Mesenchymal stem cell (in vitro differentiated cells and primary cell): ENCODE measurements around the gene TNFSF18.

Source experiments
- DNase-seq: peaks from one replicate; pipeline ENCODE4 v3.0.0-alpha.2; 2013
- H2AFZ ChIP-seq: one replicate; pipeline ENCODE4 v1.6.1; 2013; ENCODE audit warnings: low read depth, mild to moderate bottlenecking, control low read depth, inconsistent platforms, low read length, moderate library complexity
- H2AK5ac ChIP-seq: 2 replicates; pipeline ENCODE4 v1.6.1; 2013; ENCODE audit warnings: low read length, moderate library complexity, mild to moderate bottlenecking, inconsistent platforms; ENCODE audit not compliant: severe bottlenecking
- H2BK120ac ChIP-seq: one replicate; pipeline ENCODE4 v1.6.1; 2013; ENCODE audit warnings: low read depth, mild to moderate bottlenecking, inconsistent platforms, low read length, moderate library complexity
- H2BK12ac ChIP-seq, 2 experiments: one replicate each; pipeline ENCODE4 v1.6.1; 2013; ENCODE audit warnings: inconsistent platforms in 2 of 2, low read length in 2 of 2, mild to moderate bottlenecking in 2 of 2, moderate library complexity in 2 of 2, control low read depth in 1 of 2
- H2BK15ac ChIP-seq: one replicate; pipeline ENCODE4 v1.6.1; 2013; ENCODE audit warnings: mild to moderate bottlenecking, low read depth, inconsistent platforms; ENCODE audit not compliant: poor library complexity, severe bottlenecking
- H2BK5ac ChIP-seq: 2 replicates; pipeline ENCODE4 v1.6.1; 2013; ENCODE audit warnings: low read depth, mild to moderate bottlenecking, low read length, control low read depth, inconsistent platforms; ENCODE audit not compliant: poor library complexity, severe bottlenecking
- H3K14ac ChIP-seq, 2 experiments: one replicate each; pipeline ENCODE4 v1.6.1; 2013; ENCODE audit warnings: inconsistent platforms in 2 of 2, low read length in 2 of 2, control low read depth in 1 of 2, mild to moderate bottlenecking in 1 of 2, moderate library complexity in 1 of 2
- H3K18ac ChIP-seq, 2 experiments: one replicate each; pipeline ENCODE4 v1.6.1; 2013; ENCODE audit warnings: inconsistent platforms in 2 of 2, low read length in 2 of 2, control low read depth in 1 of 2, low read depth in 1 of 2, mild to moderate bottlenecking in 1 of 2
- H3K23ac ChIP-seq, 2 experiments: one replicate each; pipeline ENCODE4 v1.6.1; 2013; ENCODE audit warnings: inconsistent platforms in 2 of 2, low read length in 2 of 2, mild to moderate bottlenecking in 2 of 2, moderate library complexity in 2 of 2, control low read depth in 1 of 2
- H3K27ac ChIP-seq: 2 replicates; pipeline ENCODE4 v1.5.1; 2013; ENCODE audit warnings: mild to moderate bottlenecking, moderate library complexity, low read length, control low read depth, inconsistent platforms; ENCODE audit not compliant: poor library complexity, severe bottlenecking
- H3K27me3 ChIP-seq, 2 experiments: 2 replicates each; pipeline versions ENCODE4 v1.6.1 to v1.7.0; 2013; ENCODE audit warnings: low read length in 2 of 2, mild to moderate bottlenecking in 2 of 2, moderate library complexity in 2 of 2, control low read depth in 1 of 2, inconsistent platforms in 1 of 2; ENCODE audit not compliant: control insufficient read depth in 1 of 2, insufficient read depth in 1 of 2
- H3K36me3 ChIP-seq, 2 experiments: 2 replicates each; pipeline versions ENCODE4 v1.6.1 to v1.7.0; 2013; ENCODE audit warnings: low read length in 2 of 2, control low read depth in 1 of 2, inconsistent platforms in 1 of 2, low read depth in 1 of 2, mild to moderate bottlenecking in 1 of 2; ENCODE audit not compliant: insufficient read depth in 2 of 2, control insufficient read depth in 1 of 2
- H3K4ac ChIP-seq, 2 experiments: one replicate each; pipeline ENCODE4 v1.6.1; 2013; ENCODE audit warnings: inconsistent platforms in 2 of 2, low read length in 2 of 2, mild to moderate bottlenecking in 2 of 2, moderate library complexity in 2 of 2, control low read depth in 1 of 2, low read depth in 1 of 2
- H3K4me1 ChIP-seq: 2 replicates; pipeline ENCODE4 v1.6.1; 2013; ENCODE audit warnings: low read depth, low read length, control low read depth; ENCODE audit not compliant: control insufficient read depth, insufficient read depth
- H3K4me2 ChIP-seq: 2 replicates; pipeline ENCODE4 v1.6.1; 2013; ENCODE audit warnings: low read length, mild to moderate bottlenecking, inconsistent platforms; ENCODE audit not compliant: poor library complexity, severe bottlenecking
- H3K4me3 ChIP-seq, 2 experiments: 2 replicates each; pipeline versions ENCODE4 v1.5.1 to v1.7.0; 2013; ENCODE audit warnings: low read length in 2 of 2, mild to moderate bottlenecking in 2 of 2, control low read depth in 1 of 2, low read depth in 1 of 2; ENCODE audit not compliant: insufficient read depth in 1 of 2
- H3K79me1 ChIP-seq: replicated peaks from 2 replicates; pipeline ENCODE4 v1.6.1; 2013; ENCODE audit warnings: mild to moderate bottlenecking, control low read depth, low read length, inconsistent platforms; ENCODE audit not compliant: poor library complexity, severe bottlenecking
- H3K9ac ChIP-seq: 2 replicates; pipeline ENCODE4 v1.7.0; 2013; ENCODE audit warnings: mild to moderate bottlenecking, low read length, moderate library complexity
- H3K9me3 ChIP-seq: 2 replicates; pipeline ENCODE4 v1.7.0; 2013; ENCODE audit warnings: mild to moderate bottlenecking, low read length; ENCODE audit not compliant: control insufficient read depth
- H4K8ac ChIP-seq: one replicate; pipeline ENCODE4 v1.6.1; 2013; ENCODE audit warnings: inconsistent platforms, mild to moderate bottlenecking, low read length, moderate library complexity
- H4K91ac ChIP-seq: one replicate; pipeline ENCODE4 v1.6.1; 2013; ENCODE audit warnings: mild to moderate bottlenecking, low read length, inconsistent platforms
- WGBS: methylation state at CpG from one replicate; pipeline ENCODE4 v1.1.7; 2013; ENCODE audit warnings: mixed read lengths; 5-methylcytosine and 5-hydroxymethylcytosine counted together

The TNFSF18 gene

DNA sequence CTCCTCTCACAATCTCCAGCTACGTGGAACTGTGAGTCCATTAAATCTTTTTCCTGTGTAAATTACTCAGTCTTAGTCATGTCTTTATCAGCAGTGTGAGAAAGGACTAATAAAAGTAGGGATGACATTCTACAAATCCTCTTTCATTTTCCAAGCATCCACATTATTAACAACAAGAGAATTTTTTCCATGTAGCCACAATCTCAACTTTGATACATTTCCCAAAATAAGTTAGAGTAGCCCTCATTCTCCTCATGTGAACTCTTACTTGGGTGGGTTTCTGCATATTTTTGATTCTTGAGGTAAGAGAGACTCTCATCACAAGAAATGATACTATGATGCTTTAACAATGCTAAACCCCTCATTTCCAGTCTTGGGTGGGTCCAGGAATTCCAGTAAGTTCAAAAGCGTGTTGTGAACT, 52.8 kb downstream of the TNFSF18 start:
- H2AK5ac ChIP-seq, result no peak overlapping the region
- no peak overlapping the region for H3K4me3 ChIP-seq
- no peaks in the 10 kb centered on the region for H3K79me1 ChIP-seq
- no peak overlapping the region for H2BK15ac ChIP-seq
- peaks cover 13% of the 10 kb centered on the region for H3K9me3 ChIP-seq
- H3K9ac ChIP-seq, result no peak overlapping the region
- H3K27me3 ChIP-seq, result no peaks in the 10 kb centered on the region
- H3K27ac ChIP-seq, result no peak overlapping the region
- no peak overlapping the region for H3K14ac ChIP-seq
- H3K36me3 ChIP-seq, result no peaks in the 10 kb centered on the region
- no peak overlapping the region for H2BK120ac ChIP-seq
- no peak overlapping the region for H3K4me2 ChIP-seq
- no peak overlapping the region for H2BK12ac ChIP-seq
- no peak overlapping the region for H3K18ac ChIP-seq
- no peak overlapping the region for H4K91ac ChIP-seq
- WGBS, result 80% methylated on average over 2 of the region's 2 CpGs
- no peaks in the 10 kb centered on the region for H3K4me1 ChIP-seq
- DNase-seq, result peak; percentile 41
- H3K4ac ChIP-seq, result no peak overlapping the region
- no peak overlapping the region for H2BK5ac ChIP-seq
- no peak overlapping the region for H2AFZ ChIP-seq
- no peak overlapping the region for H4K8ac ChIP-seq
- H3K23ac ChIP-seq, result no peak overlapping the region

DNA sequence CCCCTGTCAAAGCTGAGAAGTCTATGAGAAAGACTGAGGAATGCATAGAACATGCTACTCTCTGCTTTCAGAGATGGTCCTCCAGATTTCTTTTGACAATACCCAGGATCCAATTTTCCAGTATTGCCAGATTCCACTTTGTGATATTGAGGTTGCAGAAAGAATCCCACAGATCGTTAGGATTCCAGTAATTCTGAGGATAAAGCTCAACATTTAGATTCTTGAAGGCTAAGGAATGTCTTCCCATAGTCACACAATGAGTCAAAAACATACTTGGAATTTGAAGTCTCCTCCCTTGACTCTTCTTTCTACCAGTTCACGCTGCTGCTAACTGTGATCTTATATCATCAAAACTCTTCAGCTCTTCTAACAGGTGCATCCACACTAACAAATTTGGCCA, 57.1 kb downstream of the TNFSF18 start:
- Histone ChIP-seq H2AK5ac (no peak overlapping the region), H3K23ac (no peak overlapping the region), H2BK15ac (no peak overlapping the region), H3K79me1 (no peaks in the 10 kb centered on the region), H2AFZ (no peak overlapping the region), H2BK120ac (no peak overlapping the region), H2BK12ac (no peak overlapping the region), H3K4me2 (no peak overlapping the region), H2BK5ac (no peak overlapping the region), H3K27me3 (no peaks in the 10 kb centered on the region), H3K9me3 (no peaks in the 10 kb centered on the region), H3K4me1 (no peaks in the 10 kb centered on the region), H4K8ac (no peak overlapping the region), H3K36me3 (no peaks in the 10 kb centered on the region), H3K4ac (no peak overlapping the region), H3K18ac (no peak overlapping the region), H3K27ac (peak overlapping the region; percentile 68), H3K14ac (no peak overlapping the region), H4K91ac (no peak overlapping the region), H3K9ac (no peak overlapping the region), H3K4me3 (no peak overlapping the region)
- WGBS, result 4% methylated on average over 2 of the region's 2 CpGs
- DNase-seq, result peak; percentile 44

DNA sequence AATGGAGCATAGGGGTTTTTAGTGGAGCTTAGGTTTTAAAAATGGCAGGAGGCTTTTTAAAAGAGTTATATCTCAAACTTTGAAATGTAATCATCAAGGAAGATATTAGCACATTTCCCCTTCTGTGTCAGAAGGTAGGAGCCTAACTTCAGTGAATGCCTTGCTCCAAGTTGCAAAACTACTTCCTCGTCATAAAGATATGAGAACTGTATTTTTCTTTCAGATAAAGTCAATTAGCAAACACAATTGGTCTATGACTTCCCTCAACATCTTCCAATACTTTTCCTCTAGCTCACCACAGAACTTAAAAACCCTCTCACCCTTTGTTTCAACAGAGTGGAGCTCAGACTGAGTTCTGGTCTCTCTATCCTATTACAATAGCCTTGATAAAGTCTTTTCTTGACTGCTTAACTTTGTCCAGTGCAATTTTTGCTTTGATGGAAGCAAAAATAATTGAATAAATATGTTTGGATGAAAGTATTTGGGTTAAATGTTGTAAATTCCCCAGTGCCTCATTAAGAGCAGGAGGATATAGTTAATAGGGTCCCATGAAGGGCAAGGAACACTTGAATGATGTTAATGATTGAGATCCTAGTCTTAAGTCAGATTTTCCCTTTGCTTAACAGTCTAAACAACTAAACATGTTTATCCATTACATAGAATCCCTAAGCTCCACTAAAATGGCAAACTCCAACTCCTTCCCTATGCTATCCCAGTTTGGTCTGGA, 58.9 kb downstream of the TNFSF18 start:
- Histone ChIP-seq H2AK5ac (peak overlapping the region; percentile 93), H3K14ac (no peak overlapping the region), H3K18ac (peak overlapping the region in 1 of 2 experiments; percentile 23), H3K27ac (peak overlapping the region; percentile 69), H3K9me3 (no peaks in the 10 kb centered on the region), H2BK15ac (no peak overlapping the region), H3K23ac (no peak overlapping the region), H3K4me3 (no peak overlapping the region), H2BK12ac (no peak overlapping the region), H4K91ac (no peak overlapping the region), H4K8ac (no peak overlapping the region), H3K4me1 (no peaks in the 10 kb centered on the region), H3K79me1 (no peaks in the 10 kb centered on the region), H3K4me2 (no peak overlapping the region), H3K36me3 (no peaks in the 10 kb centered on the region), H2BK120ac (peak overlapping the region; percentile 61), H2BK5ac (no peak overlapping the region), H3K9ac (no peak overlapping the region), H3K4ac (peak overlapping the region in 1 of 2 experiments; percentile 41), H3K27me3 (no peaks in the 10 kb centered on the region), H2AFZ (no peak overlapping the region)
- 100% methylated on average over 1 of the region's 1 CpG for WGBS
- no peak for DNase-seq

DNA sequence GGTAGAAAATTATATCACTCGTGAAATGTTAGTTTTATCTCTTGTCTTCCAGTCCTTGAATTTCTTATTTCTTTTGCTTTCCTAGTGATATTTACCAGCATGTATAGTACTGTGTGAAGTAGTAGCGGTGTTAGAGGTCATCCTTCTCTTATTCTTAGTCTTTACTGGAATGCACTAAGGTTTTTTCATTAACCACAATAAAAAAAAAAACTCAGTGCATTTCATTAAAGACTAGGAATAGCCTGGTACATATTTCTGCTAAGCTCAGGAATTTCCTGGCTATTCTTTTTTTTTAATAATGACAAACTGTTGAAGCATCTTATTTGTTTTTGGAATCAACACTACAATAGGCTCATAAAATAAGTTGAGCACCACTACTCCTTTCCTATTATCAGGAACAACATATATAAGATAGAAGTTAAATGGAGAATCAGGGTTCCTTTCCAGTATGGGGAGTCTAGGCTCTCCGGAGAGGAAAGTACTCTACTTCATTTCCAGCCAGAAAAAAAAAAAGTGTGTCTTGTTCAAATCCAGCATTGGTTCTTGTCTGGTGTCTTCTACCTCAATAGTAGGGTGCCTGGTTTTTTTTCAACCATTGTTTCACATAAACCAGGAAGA, 60.0 kb downstream of the TNFSF18 start:
- H2BK12ac ChIP-seq, result no peak overlapping the region
- no peak overlapping the region for H2BK5ac ChIP-seq

More for the DNA sequence above, 60.0 kb downstream of the TNFSF18 start:
- H2AFZ ChIP-seq, result no peak overlapping the region
- no peak overlapping the region for H3K23ac ChIP-seq
- H3K4me2 ChIP-seq, result no peak overlapping the region
- no peak overlapping the region for H2BK120ac ChIP-seq
- H3K9ac ChIP-seq, result no peak overlapping the region
- no peaks in the 10 kb centered on the region for H3K9me3 ChIP-seq
- H4K8ac ChIP-seq, result no peak overlapping the region
- peak overlapping the region; percentile 69 for H3K27ac ChIP-seq
- 80% methylated on average over 1 of the region's 3 CpGs for WGBS
- H3K18ac ChIP-seq, result no peak overlapping the region
- no peak overlapping the region for H4K91ac ChIP-seq
- no peaks in the 10 kb centered on the region for H3K36me3 ChIP-seq
- no peak overlapping the region for H2BK15ac ChIP-seq
- no peak overlapping the region for H3K14ac ChIP-seq
- H2AK5ac ChIP-seq, result no peak overlapping the region
- H3K27me3 ChIP-seq, result no peaks in the 10 kb centered on the region
- no peak overlapping the region for H3K4ac ChIP-seq
- H3K4me1 ChIP-seq, result no peaks in the 10 kb centered on the region
- no peaks in the 10 kb centered on the region for H3K79me1 ChIP-seq
- H3K4me3 ChIP-seq, result no peak overlapping the region
- peak; percentile 61 for DNase-seq
